Pulmonary artery endothelial cell (primary cell): ENCODE data around the gene SRA1. TPM values are rescaled to one million over a fixed set of nuclear protein-coding genes. Genes with fewer than 3 reads are reported as not detected.

Experiments used
- DNase-seq: peaks from one replicate; pipeline ENCODE4 v3.0.0-alpha.2; 2011; ENCODE audit warnings: low read depth, low spot score
- total RNA-seq: library from RNA; depleted of rRNA; stranded (reverse); fragments of >200 nt; gene quantifications from 2 replicates; pipeline ENCODE4 v1.2.3, GENCODE V29; 2014

The SRA1 gene
- total RNA-seq, 1 donor from 2014 or later, result 28.1 TPM

GRCh38 chr5:140550147-140551079, 6.9 kb downstream of the SRA1 start:
- no peak for DNase-seq

- DNase-seq, result no peak
These were observed 7.8 kb downstream of the SRA1 start for GRCh38 chr5:140549237-140550144.

DNA sequence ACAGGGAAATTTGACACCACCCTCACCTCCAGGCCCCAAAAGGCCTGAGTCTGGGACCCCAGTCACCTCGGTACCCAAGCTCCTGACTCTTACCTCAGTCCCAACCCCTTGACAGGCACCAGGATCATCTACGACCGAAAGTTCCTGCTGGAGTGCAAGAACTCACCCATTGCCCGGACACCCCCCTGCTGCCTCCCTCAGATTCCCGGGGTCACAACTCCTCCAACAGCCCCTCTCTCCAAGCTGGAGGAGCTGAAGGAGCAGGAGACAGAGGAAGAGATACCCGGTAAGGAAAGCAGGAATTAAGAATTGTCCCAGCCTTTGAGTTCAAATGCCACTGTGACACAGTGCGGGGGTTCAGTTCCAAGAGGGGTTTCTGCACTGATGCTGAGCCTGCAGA, 8.5 kb downstream of the SRA1 start:
- DNase-seq, result no peak

DNA sequence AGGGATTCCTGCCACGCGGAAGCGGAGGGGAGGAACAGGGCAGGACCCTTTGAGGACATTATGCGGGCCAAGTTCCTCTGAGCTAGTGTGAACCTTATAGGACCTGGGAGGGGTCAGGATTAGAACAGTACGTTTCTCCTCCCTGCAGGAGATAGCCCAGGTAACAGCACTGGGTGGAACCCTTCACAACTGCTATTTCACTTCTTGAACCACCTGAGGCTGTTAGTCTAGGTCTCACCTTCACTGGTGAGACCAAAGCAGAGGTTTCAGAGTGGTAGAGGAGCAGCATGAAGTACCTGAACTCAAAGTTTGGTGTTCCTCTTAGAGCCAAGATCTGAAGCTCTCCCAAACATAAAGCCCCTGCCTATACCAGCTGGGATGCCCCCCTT, 9.0 kb downstream of the SRA1 start:
- no peak for DNase-seq

GRCh38 chr5:140547508-140548299, 9.6 kb downstream of the SRA1 start, which contains the start of gene EIF4EBP3:
Gene EIF4EBP3 (plus strand): TSS chr5:140547662. CDS start chr5:140547738, 76 bp downstream.
- DNase-seq, result peak; percentile 89

GRCh38 chr5:140546851-140547507, 10.3 kb downstream of the SRA1 start:
- DNase-seq, result no peak

DNA sequence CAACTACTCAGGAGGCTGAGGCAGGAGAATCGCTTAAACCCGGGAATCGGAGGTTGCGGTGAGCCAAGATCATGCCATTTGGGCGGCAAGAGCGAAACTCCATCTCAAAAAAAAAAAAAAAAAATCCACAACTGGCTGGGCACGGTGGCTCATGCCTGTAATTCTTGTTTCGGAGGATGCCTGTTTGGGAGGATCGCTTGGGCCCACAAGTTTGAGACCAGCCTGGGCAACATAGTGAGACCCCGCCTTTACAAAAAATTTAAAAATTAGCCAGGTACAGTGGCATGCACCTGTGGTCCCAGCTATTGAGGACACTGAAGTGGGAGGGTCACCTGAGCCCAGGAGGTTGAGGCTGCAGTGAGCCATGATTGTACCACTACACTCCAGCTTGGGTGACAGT, 11.7 kb downstream of the SRA1 start:
- no peak for DNase-seq

- no peak for DNase-seq
These were observed 12.3 kb downstream of the SRA1 start for GRCh38 chr5:140544986-140545385.

DNA sequence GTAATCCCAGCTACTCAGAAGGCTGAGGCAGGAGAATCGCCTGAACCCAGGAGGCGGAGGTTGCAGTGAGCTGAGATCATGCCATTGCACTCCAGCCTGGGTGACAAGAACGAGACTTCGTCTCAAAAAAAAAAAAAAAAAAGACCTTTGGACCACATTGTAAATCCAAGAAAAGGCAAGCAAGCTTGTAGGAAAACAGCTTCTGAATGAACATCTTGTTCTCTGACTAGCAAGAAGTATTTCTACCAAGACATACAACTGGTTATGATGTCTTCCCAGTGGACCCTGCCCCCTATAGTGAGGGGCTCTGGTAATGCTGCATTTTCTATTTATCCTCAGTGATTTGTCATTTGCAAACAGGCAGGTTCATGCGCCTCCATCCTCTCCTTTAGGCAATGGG, 14.3 kb downstream of the SRA1 start:
- no peak for DNase-seq

- no peak for DNase-seq
These were observed 17.0 kb downstream of the SRA1 start for GRCh38 chr5:140540227-140540626.

GRCh38 chr5:140524003-140524402, 33.3 kb downstream of the SRA1 start:
- DNase-seq, result no peak

GRCh38 chr5:140513124-140513523, 44.1 kb downstream of the SRA1 start:
- DNase-seq, result no peak

DNA sequence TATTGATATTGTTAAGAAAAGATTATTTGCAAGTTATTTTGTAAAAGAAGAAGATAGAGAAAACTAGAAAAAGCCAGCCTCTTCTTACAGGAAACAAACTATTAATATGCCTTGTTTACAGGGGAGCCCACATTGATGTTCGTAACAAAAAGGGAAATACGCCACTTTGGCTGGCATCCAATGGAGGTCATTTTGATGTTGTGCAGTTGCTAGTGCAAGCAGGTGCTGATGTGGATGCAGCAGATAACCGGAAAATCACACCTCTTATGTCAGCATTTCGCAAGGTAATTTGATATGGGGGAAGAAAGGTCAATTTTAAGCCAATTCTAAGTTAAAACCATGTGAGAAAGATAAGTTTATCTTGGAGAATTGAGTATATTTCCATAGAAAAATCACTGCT, 47.4 kb downstream of the SRA1 start:
- DNase-seq, result no peak

DNA sequence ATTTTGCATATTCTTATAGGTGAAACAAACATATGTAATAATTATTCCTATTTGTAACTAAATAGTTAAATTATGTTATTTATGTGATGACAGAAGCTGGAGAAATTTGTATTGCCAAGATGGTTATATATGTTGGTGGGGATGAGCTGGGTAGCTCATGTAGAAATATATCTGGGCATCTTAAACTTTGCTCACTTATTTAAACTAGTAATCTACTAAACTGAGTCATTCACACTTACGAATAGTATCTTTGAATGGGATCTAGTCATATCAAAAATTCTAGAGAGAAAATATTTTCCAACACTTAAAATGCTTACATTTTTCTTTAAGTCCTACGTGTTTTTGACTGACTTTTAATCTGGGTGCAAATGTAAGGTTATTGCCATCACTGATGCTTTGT, 54.4 kb downstream of the SRA1 start:
- DNase-seq, result no peak

Other genes with a start within 250 kb of the SRA1 start
- gene HBEGF, start 210.9 kb downstream of the SRA1 start, total RNA-seq, result 16.6 and 24.3 TPM in 2 replicates
- gene SLC4A9, start 197.3 kb downstream of the SRA1 start, total RNA-seq, result not detected in 2 replicates
- 59.8 and 89.8 TPM in 2 replicates for gene ANKHD1, start 155.6 kb downstream of the SRA1 start, total RNA-seq
- gene EIF4EBP3, start 9.8 kb downstream of the SRA1 start, total RNA-seq, result 1.4 and 1.8 TPM in 2 replicates
- gene APBB3, start 7.1 kb upstream of the SRA1 start, total RNA-seq, result 5.1 and 5.5 TPM in 2 replicates
- gene SLC35A4, start 7.4 kb upstream of the SRA1 start, total RNA-seq, result 22.6 and 30.7 TPM in 2 replicates
- gene CD14, start 75.7 kb upstream of the SRA1 start, total RNA-seq, result 0.26 and 0.49 TPM in 2 replicates
- gene TMCO6, start 82.0 kb upstream of the SRA1 start, total RNA-seq, result 13.5 and 13.9 TPM in 2 replicates
- gene NDUFA2, start 90.2 kb upstream of the SRA1 start, total RNA-seq, result 40.1 and 48.5 TPM in 2 replicates
- 77.4 and 95.0 TPM in 2 replicates for gene IK, start 90.4 kb upstream of the SRA1 start, total RNA-seq
- 29.9 and 39.3 TPM in 2 replicates for gene WDR55, start 107.4 kb upstream of the SRA1 start, total RNA-seq
- gene DND1, start 116.1 kb upstream of the SRA1 start, total RNA-seq, result 0.13 and 0.28 TPM in 2 replicates
- gene HARS1, start 133.9 kb upstream of the SRA1 start, total RNA-seq, result 92.7 and 110 TPM in 2 replicates
- 26.9 and 39.8 TPM in 2 replicates for gene HARS2, start 134.0 kb upstream of the SRA1 start, total RNA-seq
- 53.5 and 75.7 TPM in 2 replicates for gene ZMAT2, start 143.0 kb upstream of the SRA1 start, total RNA-seq
- 0.04 TPM in 1 of 2 replicates, not detected in the other for gene PCDHA1, start 228.7 kb upstream of the SRA1 start, total RNA-seq
- gene PCDHA2, start 237.4 kb upstream of the SRA1 start, total RNA-seq, result 0.07 and 0.21 TPM in 2 replicates
- 0.18 and 0.26 TPM in 2 replicates for gene PCDHA3, start 243.6 kb upstream of the SRA1 start, total RNA-seq
- gene PCDHA4, start 249.6 kb upstream of the SRA1 start, total RNA-seq, result 0.26 and 0.42 TPM in 2 replicates